GM23338 (cell line): ENCODE measurements around the gene ZNF23. TPM values are rescaled to one million over a fixed set of nuclear protein-coding genes. Genes with fewer than 3 reads are reported as not detected.
A peak's percentile ranks its signal among the peaks of the same experiment; 100 is the strongest.

Experiments
- ATAC-seq: fragments of 200-7000 bp; cut with Tn5 transposase; 3 replicates; pipeline ENCODE4 v1.9.1; 2020
- DNase-seq: peaks from one replicate; pipeline ENCODE4 v3.0.0-alpha.2; 2015; ENCODE audit warnings: low spot score
- H2AFZ ChIP-seq: fragments of 200-600 bp; sonication (generic); 2 replicates; pipeline ENCODE4 v1.8.0; 2016; ENCODE audit warnings: antibody characterized with exemption, mild to moderate bottlenecking, moderate library complexity
- H3F3A ChIP-seq: fragments of 200-600 bp; sonication (generic); replicated peaks from 2 replicates; pipeline ENCODE4 v1.8.0; 2017; ENCODE audit warnings: antibody characterized with exemption, mixed run types, low read depth
- H3K27ac ChIP-seq: fragments of 200-600 bp; sonication (generic); 2 replicates; pipeline ENCODE4 v1.6.1; 2016; ENCODE audit warnings: low read depth
- H3K27me3 ChIP-seq: fragments of 200-600 bp; sonication (generic); 2 replicates; pipeline ENCODE4 v1.8.0; 2016; ENCODE audit warnings: mild to moderate bottlenecking, mixed run types, moderate library complexity; ENCODE audit not compliant: insufficient read depth
- H3K36me3 ChIP-seq: fragments of 200-600 bp; sonication (generic); 2 replicates; pipeline ENCODE4 v1.8.0; 2016; ENCODE audit warnings: mild to moderate bottlenecking; ENCODE audit not compliant: insufficient read depth
- H3K4me1 ChIP-seq: fragments of 200-600 bp; sonication (generic); 2 replicates; pipeline ENCODE4 v1.8.0; 2016; ENCODE audit warnings: mild to moderate bottlenecking, moderate library complexity; ENCODE audit not compliant: insufficient read depth
- H3K4me2 ChIP-seq: fragments of 200-600 bp; sonication (generic); 2 replicates; pipeline ENCODE4 v1.7.1; 2017; ENCODE audit warnings: mixed run types
- H3K4me3 ChIP-seq: fragments of 200-600 bp; sonication (generic); 2 replicates; pipeline ENCODE4 v1.6.1; 2016; ENCODE audit warnings: mixed run types
- H3K79me2 ChIP-seq: fragments of 200-600 bp; sonication (generic); replicated peaks from 2 replicates; pipeline ENCODE4 v1.8.0; 2017; ENCODE audit warnings: mild to moderate bottlenecking; ENCODE audit not compliant: insufficient read depth
- H3K9me2 ChIP-seq: fragments of 200-600 bp; sonication (generic); 2 replicates; pipeline ENCODE4 v1.8.0; 2017; ENCODE audit not compliant: insufficient read depth
- H4K20me1 ChIP-seq: fragments of 200-600 bp; sonication (generic); replicated peaks from 2 replicates; pipeline ENCODE4 v1.8.0; 2017; ENCODE audit warnings: mild to moderate bottlenecking; ENCODE audit not compliant: insufficient read depth
- H3K27ac Mint-ChIP-seq: 2 replicates; pipeline ENCODE4 v1.8.0; 2020; ENCODE audit warnings: inconsistent platforms, mild to moderate bottlenecking, moderate library complexity, mixed read lengths
- H3K27me3 Mint-ChIP-seq: 3 replicates; pipeline ENCODE4 v1.8.0; 2022; ENCODE audit warnings: low read depth, mild to moderate bottlenecking, moderate library complexity, mixed read lengths, inconsistent platforms; ENCODE audit not compliant: insufficient read depth, poor library complexity
- H3K36me3 Mint-ChIP-seq: 3 replicates; pipeline ENCODE4 v1.8.0; 2021; ENCODE audit warnings: low read depth, mild to moderate bottlenecking, inconsistent platforms, moderate library complexity, mixed read lengths
- H3K4me1 Mint-ChIP-seq: 3 replicates; pipeline ENCODE4 v1.8.0; 2020; ENCODE audit warnings: mild to moderate bottlenecking, inconsistent platforms, mixed read lengths
- H3K4me3 Mint-ChIP-seq: 3 replicates; pipeline ENCODE4 v1.8.0; 2021; ENCODE audit warnings: moderate library complexity, mild to moderate bottlenecking, inconsistent platforms, mixed read lengths
- H3K9me3 Mint-ChIP-seq: 3 replicates; pipeline ENCODE4 v1.8.0; 2020; ENCODE audit warnings: moderate library complexity, mild to moderate bottlenecking, inconsistent platforms, mixed read lengths
- CTCF ChIP-seq, 2 experiments: fragments of 200-600 bp in 1 of 2; sonication (generic) in 1 of 2; conservative IDR thresholded peaks; 2 replicates each; pipeline versions ENCODE4 v1.5.1 to v1.6.1; 2016 to 2017; ENCODE audit warnings: antibody characterized with exemption in 2 of 2, low read depth in 2 of 2, mild to moderate bottlenecking in 2 of 2, moderate library complexity in 1 of 2
- POLR2AphosphoS5 ChIP-seq: IDR thresholded peaks from 2 replicates; pipeline ENCODE4 v1.6.1; 2016; ENCODE audit warnings: antibody characterized with exemption, low read depth
- ZNF462 ChIP-seq: fragments of 250-450 bp; sonication (Bioruptor Pico); IDR thresholded peaks from 2 replicates; pipeline ENCODE4 v1.5.0; 2020; ENCODE audit warnings: mild to moderate bottlenecking, moderate library complexity
- polyA plus RNA-seq: library from polyadenylated mRNA; unstranded; fragments of >200 nt; fragmentation: Nextera tagmentation; extraction: Ambion mirVana; gene quantifications from 2 replicates; pipeline ENCODE4 v1.2.1, GENCODE V29; 2016
- total RNA-seq: library from RNA; depleted of rRNA; stranded (reverse); fragments of >200 nt; shearing (Covaris generic); gene quantifications from 2 replicates; pipeline ENCODE4 v1.2.3, GENCODE V29; 2014

ZNF23 gene
- total and polyA plus RNA-seq, 2 experiments from 2014 or later, result 8.4 to 8.8 TPM

- Mint-ChIP-seq H3K27me3 (peaks cover 13% of the 10 kb centered on the region), H3K27ac (no peak overlapping the region), H3K9me3 (peaks cover 44% of the 10 kb centered on the region), H3K36me3 (peaks cover 11% of the 10 kb centered on the region), H3K4me3 (no peak overlapping the region; the same call in 2 of the 3 replicates), H3K4me1 (no peaks in the 10 kb centered on the region)
- H2AFZ ChIP-seq, result peak overlapping the region; percentile 80
- H3K4me2 ChIP-seq, result peak overlapping the region; percentile 64; the same call in 1 of the 2 replicates
- H3F3A ChIP-seq, result no peaks in the 10 kb centered on the region
- TF ChIP-seq CTCF (conservative IDR thresholded peaks at IDR 0.05; ENCODE audit: low read depth in 2 of 2) (peak; percentile 72 to 87), ZNF462 (CRISPR knock-in tag) (no peak), POLR2AphosphoS5 (no peak)
- peak overlapping the region; percentile 46 for H3K4me3 ChIP-seq
- no peaks in the 10 kb centered on the region for H4K20me1 ChIP-seq
- ATAC-seq, result peak; percentile 86
- H3K36me3 ChIP-seq, result peaks cover 3% of the 10 kb centered on the region; the same call in 1 of the 2 replicates
- H3K4me1 ChIP-seq, result no peaks in the 10 kb centered on the region
- H3K27ac ChIP-seq, result no peak overlapping the region
- DNase-seq, result peak; percentile 84
- H3K9me2 ChIP-seq, result no peaks in the 10 kb centered on the region
- H3K27me3 ChIP-seq, result no peaks in the 10 kb centered on the region; the same call in 1 of the 2 replicates
- no peaks in the 10 kb centered on the region for H3K79me2 ChIP-seq
Measured at GRCh38 chr16:71441348-71442050, 20.5 kb downstream of the ZNF23 start.
